Uterus (tissue), 4 donors: ENCODE measurements around the gene IRF2. TPM values are rescaled to one million over a fixed set of nuclear protein-coding genes. Genes with fewer than 3 reads are reported as not detected.

Experiments used
- DNase-seq, 2 donors: peaks; one replicate each; pipeline ENCODE4 v3.0.0-alpha.2; 2019 to 2020
- H3K27ac ChIP-seq, 2 donors: fragments of 200-600 bp; sonication (generic); 1 replicate in 1 of 2; 2 replicates in 1 of 2; pipeline ENCODE4 v1.5.1; 2016 to 2018
- H3K27me3 ChIP-seq, 2 donors: fragments of 200-600 bp; sonication (generic); one replicate each; pipeline ENCODE4 v1.5.1; 2018 to 2019; ENCODE audit warnings: control low read depth in 1 of 2
- H3K36me3 ChIP-seq, 2 donors: fragments of 200-600 bp; sonication (generic); one replicate each; pipeline ENCODE4 v1.5.1; 2019; ENCODE audit warnings: control low read depth in 1 of 2
- H3K4me1 ChIP-seq, 2 donors: fragments of 200-600 bp; sonication (generic); one replicate each; pipeline ENCODE4 v1.5.1; 2018 to 2019; ENCODE audit warnings: control low read depth in 1 of 2
- H3K4me3 ChIP-seq, 2 donors: fragments of 200-600 bp; sonication (generic); 1 replicate in 1 of 2; 2 replicates in 1 of 2; pipeline ENCODE4 v1.5.1; 2018 to 2019; ENCODE audit warnings: mild to moderate bottlenecking in 1 of 2
- H3K9me3 ChIP-seq, 2 donors: fragments of 200-600 bp; sonication (generic); one replicate each; pipeline ENCODE4 v1.5.1; 2019; ENCODE audit warnings: control low read depth in 1 of 2
- CTCF ChIP-seq, 4 experiments: fragments of 200-600 bp in 2 of 4; fragments of 450-650 bp in 2 of 4; sonication (generic) in 2 of 4; IDR thresholded peaks; one replicate each; pipeline ENCODE4 v1.5.1; 2016 to 2019; ENCODE audit warnings: antibody characterized with exemption in 4 of 4, mild to moderate bottlenecking in 2 of 4, moderate library complexity in 1 of 4
- POLR2A ChIP-seq, 2 donors: fragments of 450-650 bp; IDR thresholded peaks; one replicate each; pipeline ENCODE4 v1.6.1; 2016; ENCODE audit warnings: antibody characterized with exemption in 2 of 2, mild to moderate bottlenecking in 1 of 2, moderate library complexity in 1 of 2
- intact Hi-C: fragments of 100-400 bp; cut with DNase I; formaldehyde crosslinking; loops from one replicate; pipeline ENCODE4 v1.15.1; 2023; ENCODE audit warnings: low total_unique reads
- total RNA-seq, 4 donors: library from RNA; depleted of rRNA in 3 of 4; stranded (reverse); fragments of >200 nt in 3 of 4; gene quantifications; one replicate each; pipeline versions ENCODE4 v1.1.0 to v1.2.4, GENCODE V29; 2014 to 2023
- donor health status: DM: yes; HTN: yes; CAD: no.

Gene IRF2
- total RNA-seq, 4 donors from 2014 or later: 7.9 to 45.7 (median 35.7) TPM

- peaks cover 0 to 4% of the 10 kb centered on the region in 2 donors for H3K4me1 ChIP-seq
Measured at GRCh38 chr4:184404047-184404446, 70.3 kb downstream of the IRF2 start.

GRCh38 chr4:184403384-184403781, 71.0 kb downstream of the IRF2 start:
- no peak for TF ChIP-seq POLR2A (IDR thresholded peaks at IDR 0.05)
- TF ChIP-seq CTCF (IDR thresholded peaks at IDR 0.05): no peak
- Histone ChIP-seq H3K9me3 (no peaks in the 10 kb centered on the region), H3K4me3 (no peak overlapping the region), H3K36me3 (no peaks in the 10 kb centered on the region), H3K27me3 (no peaks in the 10 kb centered on the region), H3K27ac (no peak overlapping the region), H3K4me1 (peaks cover 0 to 4% of the 10 kb centered on the region in 2 donors)
- intact Hi-C loops: no loop called here
- no peak for DNase-seq

More at GRCh38 chr4:184404047-184404446, 70.3 kb downstream of the IRF2 start:
- H3K9me3 ChIP-seq: no peaks in the 10 kb centered on the region
- TF ChIP-seq POLR2A (IDR thresholded peaks at IDR 0.05): no peak
- no peak for TF ChIP-seq CTCF (IDR thresholded peaks at IDR 0.05)
- H3K27ac ChIP-seq: no peak overlapping the region
- DNase-seq: no peak
- no peaks in the 10 kb centered on the region for H3K36me3 ChIP-seq
- intact Hi-C loops: no loop called here
- no peaks in the 10 kb centered on the region for H3K27me3 ChIP-seq
- no peak overlapping the region for H3K4me3 ChIP-seq

GRCh38 chr4:184402740-184403383, 71.5 kb downstream of the IRF2 start:
- intact Hi-C loops: no loop called here
- H3K36me3 ChIP-seq: no peaks in the 10 kb centered on the region

GRCh38 chr4:184402239-184402638, 72.1 kb downstream of the IRF2 start:
- Histone ChIP-seq H3K4me1 (peaks cover 0 to under 1% of the 10 kb centered on the region in 2 donors), H3K4me3 (no peak overlapping the region), H3K27me3 (no peaks in the 10 kb centered on the region), H3K27ac (no peak overlapping the region), H3K36me3 (no peaks in the 10 kb centered on the region), H3K9me3 (no peaks in the 10 kb centered on the region)
- DNase-seq: no peak
- intact Hi-C loops: no loop called here
- TF ChIP-seq CTCF (IDR thresholded peaks at IDR 0.05): no peak
- TF ChIP-seq POLR2A (IDR thresholded peaks at IDR 0.05): no peak

More at GRCh38 chr4:184402740-184403383, 71.5 kb downstream of the IRF2 start:
- Histone ChIP-seq H3K27ac (no peak overlapping the region), H3K4me1 (peaks cover 0 to 4% of the 10 kb centered on the region in 2 donors), H3K9me3 (no peaks in the 10 kb centered on the region), H3K4me3 (no peak overlapping the region), H3K27me3 (no peaks in the 10 kb centered on the region)
- TF ChIP-seq CTCF (IDR thresholded peaks at IDR 0.05) (no peak), POLR2A (IDR thresholded peaks at IDR 0.05) (no peak)
- no peak for DNase-seq

- H3K27ac ChIP-seq: no peak overlapping the region
- DNase-seq: no peak
- TF ChIP-seq POLR2A (IDR thresholded peaks at IDR 0.05): no peak
- no peak for TF ChIP-seq CTCF (IDR thresholded peaks at IDR 0.05)
- H3K4me3 ChIP-seq: no peak overlapping the region
- H3K4me1 ChIP-seq: no peaks in the 10 kb centered on the region
- intact Hi-C loops: no loop called here
- H3K27me3 ChIP-seq: no peaks in the 10 kb centered on the region
- no peaks in the 10 kb centered on the region for H3K36me3 ChIP-seq
- no peaks in the 10 kb centered on the region for H3K9me3 ChIP-seq
Measured at GRCh38 chr4:184401397-184402171, 72.8 kb downstream of the IRF2 start.
